Brain microvascular endothelial cell (primary cell): Measurements from ENCODE around the gene PTPRJ.

ENCODE experiments used
- DNase-seq: peaks from one replicate; pipeline ENCODE4 v3.0.0-alpha.2; 2020
- H3K27ac ChIP-seq: fragments of 250-450 bp; sonication (Bioruptor Pico); 2 replicates; pipeline ENCODE4 v1.5.1; 2020; ENCODE audit warnings: mild to moderate bottlenecking, moderate library complexity
- H3K27me3 ChIP-seq: fragments of 250-450 bp; sonication (Bioruptor Pico); replicated peaks from 2 replicates; pipeline ENCODE4 v1.5.1; 2020; ENCODE audit warnings: mild to moderate bottlenecking
- H3K36me3 ChIP-seq: fragments of 250-450 bp; sonication (Bioruptor Pico); replicated peaks from 2 replicates; pipeline ENCODE4 v1.5.1; 2020; ENCODE audit warnings: mild to moderate bottlenecking
- H3K4me3 ChIP-seq: 2 replicates; pipeline ENCODE4 v1.5.1; 2011; ENCODE audit warnings: low read depth, mild to moderate bottlenecking, control low read depth, low read length, moderate library complexity
- in situ Hi-C: cut with HindIII; loops from 2 replicates; pipeline ENCODE4 v1.10.0; 2017; ENCODE audit warnings: low sequenced_read_pairs, low pct_ligation_motif_present
- TF ChIP-seq, protein P1 (sequence below): IDR thresholded peaks from 2 replicates; pipeline ENCODE4 v1.5.1; 2011; ENCODE audit warnings: low read depth, mild to moderate bottlenecking, moderate library complexity, low read length, control low read depth, inconsistent platforms; ENCODE audit errors: missing control alignments

PTPRJ gene

DNA sequence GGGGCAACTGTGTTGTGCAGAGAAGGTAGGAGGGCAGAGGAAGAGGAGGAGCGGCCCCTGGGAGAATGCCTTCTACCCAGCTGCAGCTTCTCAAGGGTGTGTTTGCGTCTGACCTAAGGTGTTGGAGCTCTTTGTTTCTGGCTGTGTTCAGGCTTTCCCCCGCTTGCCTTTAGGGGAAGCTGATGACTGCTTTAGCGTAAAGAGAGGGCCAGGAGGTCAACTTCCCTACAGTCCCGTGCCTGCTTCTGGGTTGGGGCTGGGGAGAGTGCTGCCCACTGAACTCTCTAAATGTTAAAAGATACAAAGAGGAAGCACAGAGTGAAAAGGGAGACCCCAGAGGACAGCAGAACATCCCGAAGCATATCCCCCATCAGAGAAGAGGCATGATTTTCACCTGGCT, 99.2 kb downstream of the PTPRJ start:
- H3K36me3 ChIP-seq: no peaks in the 10 kb centered on the region
- DNase-seq: no peak
- TF ChIP-seq, protein P1, sequence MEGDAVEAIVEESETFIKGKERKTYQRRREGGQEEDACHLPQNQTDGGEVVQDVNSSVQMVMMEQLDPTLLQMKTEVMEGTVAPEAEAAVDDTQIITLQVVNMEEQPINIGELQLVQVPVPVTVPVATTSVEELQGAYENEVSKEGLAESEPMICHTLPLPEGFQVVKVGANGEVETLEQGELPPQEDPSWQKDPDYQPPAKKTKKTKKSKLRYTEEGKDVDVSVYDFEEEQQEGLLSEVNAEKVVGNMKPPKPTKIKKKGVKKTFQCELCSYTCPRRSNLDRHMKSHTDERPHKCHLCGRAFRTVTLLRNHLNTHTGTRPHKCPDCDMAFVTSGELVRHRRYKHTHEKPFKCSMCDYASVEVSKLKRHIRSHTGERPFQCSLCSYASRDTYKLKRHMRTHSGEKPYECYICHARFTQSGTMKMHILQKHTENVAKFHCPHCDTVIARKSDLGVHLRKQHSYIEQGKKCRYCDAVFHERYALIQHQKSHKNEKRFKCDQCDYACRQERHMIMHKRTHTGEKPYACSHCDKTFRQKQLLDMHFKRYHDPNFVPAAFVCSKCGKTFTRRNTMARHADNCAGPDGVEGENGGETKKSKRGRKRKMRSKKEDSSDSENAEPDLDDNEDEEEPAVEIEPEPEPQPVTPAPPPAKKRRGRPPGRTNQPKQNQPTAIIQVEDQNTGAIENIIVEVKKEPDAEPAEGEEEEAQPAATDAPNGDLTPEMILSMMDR: no peak
- H3K27me3 ChIP-seq: no peaks in the 10 kb centered on the region
- H3K27ac ChIP-seq: no peak overlapping the region
- in situ Hi-C loops: no loop called here
- H3K4me3 ChIP-seq: no peak overlapping the region

DNA sequence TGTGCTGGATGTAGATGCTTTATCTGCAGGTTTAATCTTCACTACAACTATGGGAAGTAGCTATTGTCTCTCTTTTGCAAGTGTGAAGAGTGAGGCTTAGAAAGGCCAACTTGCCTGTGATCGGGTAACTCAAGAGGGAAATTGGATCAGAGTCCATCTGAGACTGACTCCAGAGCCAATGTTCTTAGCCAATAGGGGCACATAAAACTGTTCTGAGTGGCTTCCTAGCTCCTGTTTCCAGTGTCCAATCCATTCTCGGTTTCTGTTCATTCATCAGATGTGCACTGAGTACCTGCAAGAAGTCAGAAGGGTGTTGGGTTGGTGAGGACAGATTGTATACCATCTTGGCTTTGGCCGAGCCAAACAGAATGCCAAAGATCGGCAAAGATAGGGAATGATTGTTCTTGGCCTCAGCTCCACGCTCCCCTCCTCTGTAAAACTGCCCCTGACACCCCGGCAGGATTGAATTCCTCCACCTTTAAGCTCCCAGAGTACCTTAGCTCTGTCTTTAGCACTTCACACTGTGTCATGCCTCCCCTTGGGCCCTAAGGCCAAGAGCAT, 100.0 kb downstream of the PTPRJ start:
- TF ChIP-seq, protein P1: no peak
- DNase-seq: no peak
- Histone ChIP-seq H3K27me3 (no peaks in the 10 kb centered on the region), H3K27ac (no peak overlapping the region), H3K36me3 (no peaks in the 10 kb centered on the region), H3K4me3 (no peak overlapping the region)
- in situ Hi-C loops: no loop called here

DNA sequence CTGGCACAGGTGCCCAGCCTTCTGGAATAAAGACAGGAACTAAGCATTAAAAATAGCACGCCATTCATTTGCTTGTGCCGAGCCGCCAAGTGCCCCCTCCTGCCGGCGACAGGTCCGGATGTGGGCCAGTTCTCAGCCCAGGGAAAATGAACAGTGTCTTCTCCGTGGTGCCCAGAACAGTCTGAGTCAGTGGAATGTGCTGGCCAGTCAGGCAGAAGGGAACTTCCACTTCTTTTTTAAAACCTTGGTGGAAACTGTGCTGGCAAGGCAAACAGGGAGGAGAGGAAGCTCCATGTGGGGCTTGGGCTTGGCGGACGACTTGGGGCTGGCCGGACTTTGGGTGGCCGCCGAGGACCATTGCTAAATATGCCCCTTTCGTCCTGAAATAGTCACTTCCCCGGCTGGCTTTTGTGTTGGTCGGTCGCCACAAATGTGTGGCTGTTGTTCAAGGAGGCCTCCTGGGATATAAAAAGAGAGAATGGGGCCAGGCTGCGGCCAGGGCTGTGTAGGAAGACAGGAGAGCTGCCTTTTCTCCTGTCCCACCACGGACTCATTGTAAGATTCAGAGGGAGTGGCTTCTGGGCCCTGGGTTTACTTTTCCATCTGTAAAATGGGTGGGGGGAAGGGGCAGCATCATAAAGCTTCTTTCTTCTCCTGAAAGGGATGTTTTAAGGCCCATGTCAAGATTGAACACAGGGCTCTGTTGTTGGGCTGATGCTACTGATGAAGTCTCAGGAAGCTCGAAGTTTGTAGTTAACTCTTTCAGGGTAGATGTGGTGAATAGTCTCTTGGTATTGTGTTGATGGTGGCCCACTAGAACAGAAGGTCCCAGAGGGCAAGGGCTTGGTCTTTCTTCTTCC, 101.0 kb downstream of the PTPRJ start:
- H3K27me3 ChIP-seq: no peaks in the 10 kb centered on the region
- no peaks in the 10 kb centered on the region for H3K36me3 ChIP-seq
- peak overlapping the region; percentile 43 for H3K27ac ChIP-seq
- peak; percentile 68 for DNase-seq
- in situ Hi-C loops: no loop called here
- TF ChIP-seq, protein P1: peak; percentile 19
- peak overlapping the region; percentile 15 for H3K4me3 ChIP-seq

DNA sequence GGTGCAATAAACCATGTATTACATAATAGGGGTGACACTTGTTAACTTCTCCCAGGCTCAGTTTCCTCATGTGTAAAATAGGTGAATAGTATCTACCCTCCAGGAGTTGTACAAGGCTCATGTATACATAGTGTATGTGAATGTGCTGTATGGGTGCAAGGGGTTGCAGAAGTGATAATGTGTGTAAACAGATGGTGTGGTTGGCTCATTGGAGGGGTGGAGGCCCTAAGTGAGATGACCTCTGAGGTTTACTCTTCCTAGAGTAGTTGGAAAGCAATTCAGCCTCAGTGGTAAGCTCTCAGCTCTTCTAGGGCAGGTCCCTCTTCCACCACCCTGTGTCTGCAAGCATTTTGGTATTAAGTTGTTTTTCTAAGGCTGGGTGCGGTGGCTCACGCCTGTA, 102.4 kb downstream of the PTPRJ start:
- no peaks in the 10 kb centered on the region for H3K36me3 ChIP-seq
- in situ Hi-C loops: no loop called here
- H3K27me3 ChIP-seq: no peaks in the 10 kb centered on the region
- no peak for DNase-seq
- H3K4me3 ChIP-seq: no peak overlapping the region
- no peak overlapping the region for H3K27ac ChIP-seq
- TF ChIP-seq, protein P1: no peak

DNA sequence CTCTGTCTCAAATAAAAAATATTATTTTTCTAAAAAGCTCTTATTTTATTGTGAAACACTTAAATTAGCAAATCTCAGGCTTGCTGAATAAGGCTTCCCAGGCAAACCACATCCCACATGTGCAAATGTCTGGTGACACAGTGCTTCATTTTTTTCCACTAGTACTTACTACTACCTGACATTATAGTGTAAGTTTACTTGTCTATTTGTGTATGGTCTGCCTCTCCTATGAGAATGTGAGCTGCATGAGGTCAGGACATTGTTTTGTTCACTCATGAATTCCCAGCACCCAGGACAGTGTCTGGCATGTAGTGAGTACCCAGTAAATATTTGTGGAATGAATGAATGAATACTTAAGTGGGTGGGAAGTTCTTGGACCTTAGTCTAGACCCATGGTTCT, 103.1 kb downstream of the PTPRJ start:
- Histone ChIP-seq H3K27me3 (no peaks in the 10 kb centered on the region), H3K4me3 (no peak overlapping the region), H3K27ac (no peak overlapping the region), H3K36me3 (no peaks in the 10 kb centered on the region)
- in situ Hi-C loops: no loop called here
- DNase-seq: peak; percentile 20
- TF ChIP-seq, protein P1: no peak

DNA sequence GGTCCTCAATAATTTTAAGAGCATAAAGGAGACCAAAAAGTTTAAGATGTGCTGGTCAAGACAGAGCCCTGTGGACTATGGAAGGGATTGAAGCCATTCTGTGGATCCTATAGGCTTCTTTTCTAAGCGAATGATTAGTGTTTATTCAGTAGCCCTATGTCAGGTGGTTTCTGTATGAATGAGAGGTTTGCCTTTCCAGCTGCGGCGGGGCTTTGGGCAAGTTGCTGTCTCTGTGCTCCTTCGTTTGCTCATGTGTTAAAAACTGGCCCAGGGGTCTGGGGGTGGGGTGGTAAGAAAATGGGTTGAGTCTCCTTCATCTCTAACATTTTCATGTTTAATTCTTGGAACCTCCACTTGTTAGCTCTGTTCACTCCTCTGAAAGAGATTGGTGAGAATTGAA, 105.3 kb downstream of the PTPRJ start:
- in situ Hi-C loops: no loop called here
- Histone ChIP-seq H3K36me3 (no peaks in the 10 kb centered on the region), H3K27me3 (no peaks in the 10 kb centered on the region), H3K27ac (no peak overlapping the region), H3K4me3 (no peak overlapping the region)
- no peak for DNase-seq
- TF ChIP-seq, protein P1: no peak
